RWPE1 (cell line): ENCODE results near the gene MBNL3.

Experiments used
- CTCF ChIA-PET: fragments of 350-600 bp; sonication (Branson Sonifier 250); formaldehyde crosslinking; extraction: SDS; loops from one replicate; lab custom pipeline; 2021; lab: Yijun Ruan, JAX
- POLR2A ChIA-PET: fragments of 400-600 bp; formaldehyde crosslinking; extraction: SDS; loops from one replicate; lab custom pipeline; 2020; ENCODE audit warnings: antibody characterized with exemption; ENCODE audit not compliant: low non-redundant PET; lab: Yijun Ruan, JAX
- DNase-seq: peaks from one replicate; pipeline ENCODE4 v3.0.0; 2012; ENCODE audit warnings: low spot score
- H3K27ac ChIP-seq: fragments of 450-650 bp; 2 replicates; pipeline ENCODE4 v1.5.1; 2017
- TF ChIP-seq, protein P1 (sequence below): fragments of 450-650 bp; conservative IDR thresholded peaks from 2 replicates; pipeline ENCODE4 v1.5.1; 2017; ENCODE audit warnings: low read depth, mild to moderate bottlenecking

The MBNL3 gene, protein sequence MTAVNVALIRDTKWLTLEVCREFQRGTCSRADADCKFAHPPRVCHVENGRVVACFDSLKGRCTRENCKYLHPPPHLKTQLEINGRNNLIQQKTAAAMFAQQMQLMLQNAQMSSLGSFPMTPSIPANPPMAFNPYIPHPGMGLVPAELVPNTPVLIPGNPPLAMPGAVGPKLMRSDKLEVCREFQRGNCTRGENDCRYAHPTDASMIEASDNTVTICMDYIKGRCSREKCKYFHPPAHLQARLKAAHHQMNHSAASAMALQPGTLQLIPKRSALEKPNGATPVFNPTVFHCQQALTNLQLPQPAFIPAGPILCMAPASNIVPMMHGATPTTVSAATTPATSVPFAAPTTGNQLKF

DNA sequence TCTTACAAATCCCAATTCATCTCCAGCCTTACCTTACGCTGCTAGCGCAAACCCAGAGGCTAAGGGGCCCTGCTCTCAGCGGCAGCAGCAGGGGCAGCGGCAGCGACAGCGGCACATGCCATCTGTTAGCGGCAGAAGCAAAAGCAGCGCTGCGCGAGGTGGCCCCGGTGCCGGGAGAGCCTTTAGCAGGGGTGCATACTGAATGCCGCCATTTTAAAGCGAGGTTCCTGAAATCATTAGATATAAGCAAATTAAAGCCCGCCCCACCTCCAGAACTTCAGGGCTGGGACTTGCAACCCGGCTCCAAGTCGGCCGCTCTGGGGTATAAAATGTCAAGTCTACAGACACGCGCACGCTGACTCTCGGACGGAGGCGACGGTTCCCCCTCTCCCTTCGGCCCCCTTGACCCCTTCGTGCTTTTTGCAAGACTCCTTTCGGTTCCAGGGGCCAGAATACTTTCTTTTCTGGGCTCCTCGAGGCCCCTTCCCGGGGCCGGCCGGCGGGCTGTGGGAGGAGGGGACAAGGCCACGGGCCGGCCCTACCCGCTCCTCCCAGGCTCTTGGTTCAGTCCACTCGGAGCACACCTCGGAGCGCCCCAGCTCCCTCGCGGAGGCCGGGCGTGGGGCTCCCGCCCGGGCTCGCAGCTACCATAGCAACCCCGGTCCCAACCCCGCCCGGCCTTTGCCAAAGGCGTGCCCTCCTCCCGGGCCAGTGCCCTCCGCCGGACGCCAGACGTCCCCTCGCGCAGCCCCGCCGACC lies at the start of gene MBNL3:
TSS of gene MBNL3 (minus strand) at position 220 of the 759 bp plus-strand sequence. CDS start 49,427 bp downstream, outside the sequence.
- TF ChIP-seq, protein P1, sequence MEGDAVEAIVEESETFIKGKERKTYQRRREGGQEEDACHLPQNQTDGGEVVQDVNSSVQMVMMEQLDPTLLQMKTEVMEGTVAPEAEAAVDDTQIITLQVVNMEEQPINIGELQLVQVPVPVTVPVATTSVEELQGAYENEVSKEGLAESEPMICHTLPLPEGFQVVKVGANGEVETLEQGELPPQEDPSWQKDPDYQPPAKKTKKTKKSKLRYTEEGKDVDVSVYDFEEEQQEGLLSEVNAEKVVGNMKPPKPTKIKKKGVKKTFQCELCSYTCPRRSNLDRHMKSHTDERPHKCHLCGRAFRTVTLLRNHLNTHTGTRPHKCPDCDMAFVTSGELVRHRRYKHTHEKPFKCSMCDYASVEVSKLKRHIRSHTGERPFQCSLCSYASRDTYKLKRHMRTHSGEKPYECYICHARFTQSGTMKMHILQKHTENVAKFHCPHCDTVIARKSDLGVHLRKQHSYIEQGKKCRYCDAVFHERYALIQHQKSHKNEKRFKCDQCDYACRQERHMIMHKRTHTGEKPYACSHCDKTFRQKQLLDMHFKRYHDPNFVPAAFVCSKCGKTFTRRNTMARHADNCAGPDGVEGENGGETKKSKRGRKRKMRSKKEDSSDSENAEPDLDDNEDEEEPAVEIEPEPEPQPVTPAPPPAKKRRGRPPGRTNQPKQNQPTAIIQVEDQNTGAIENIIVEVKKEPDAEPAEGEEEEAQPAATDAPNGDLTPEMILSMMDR = no peak
- POLR2A ChIA-PET = interaction anchor here (0.5 kb wide), 1 partner anchor 40 kb away, joined by 11 read pairs; no protein-coding TSS in a partner anchor
- CTCF ChIA-PET = no interaction called here
- peak; percentile 38 for DNase-seq
- H3K27ac ChIP-seq = peak within 1 kb of the TSS; percentile 89

DNA sequence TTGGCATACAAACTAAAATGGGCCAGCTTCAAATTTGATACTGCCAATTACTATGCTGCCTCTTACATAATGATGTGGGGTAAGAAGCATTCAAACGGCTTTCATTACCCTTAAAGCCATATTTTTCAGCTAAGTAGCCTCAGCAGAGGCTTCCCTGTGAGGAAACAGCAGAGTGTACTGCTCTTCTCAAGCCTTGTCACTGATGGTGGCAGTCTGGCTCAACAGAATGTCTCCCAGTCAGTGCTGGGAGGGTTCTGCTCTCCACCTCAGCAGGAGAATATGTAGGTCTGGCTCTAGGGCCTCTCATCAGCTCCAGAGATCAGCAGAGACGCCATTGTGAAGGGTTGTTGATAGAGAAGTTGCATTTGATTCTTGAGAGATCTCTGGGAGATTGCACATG lies 44.6 kb upstream of the MBNL3 start:
- POLR2A ChIA-PET = no interaction called here
- no peak for DNase-seq
- CTCF ChIA-PET = no interaction called here
- TF ChIP-seq, protein P1 = no peak
- H3K27ac ChIP-seq = no peak overlapping the region

DNA sequence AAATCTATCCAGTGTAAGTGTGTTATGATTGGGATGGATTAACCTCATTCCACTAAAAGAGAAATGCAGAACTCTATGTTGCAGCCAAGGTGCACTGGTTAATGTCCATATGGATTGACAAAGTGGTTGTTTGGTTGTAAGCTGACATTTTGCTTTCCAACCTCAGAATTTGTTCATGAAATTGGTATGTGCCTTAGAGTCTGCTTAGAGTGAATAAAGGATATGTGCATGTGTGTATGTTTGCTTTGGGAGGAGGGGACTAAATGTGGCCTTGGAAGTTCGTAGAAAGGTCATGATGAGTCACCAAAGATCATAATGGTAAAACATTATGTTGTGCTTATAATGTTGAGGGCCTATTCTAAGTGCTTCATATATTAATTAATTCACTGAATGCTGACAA lies 44.1 kb upstream of the MBNL3 start:
- TF ChIP-seq, protein P1 = no peak
- no peak for DNase-seq
- CTCF ChIA-PET = no interaction called here
- no peak overlapping the region for H3K27ac ChIP-seq
- POLR2A ChIA-PET = no interaction called here

DNA sequence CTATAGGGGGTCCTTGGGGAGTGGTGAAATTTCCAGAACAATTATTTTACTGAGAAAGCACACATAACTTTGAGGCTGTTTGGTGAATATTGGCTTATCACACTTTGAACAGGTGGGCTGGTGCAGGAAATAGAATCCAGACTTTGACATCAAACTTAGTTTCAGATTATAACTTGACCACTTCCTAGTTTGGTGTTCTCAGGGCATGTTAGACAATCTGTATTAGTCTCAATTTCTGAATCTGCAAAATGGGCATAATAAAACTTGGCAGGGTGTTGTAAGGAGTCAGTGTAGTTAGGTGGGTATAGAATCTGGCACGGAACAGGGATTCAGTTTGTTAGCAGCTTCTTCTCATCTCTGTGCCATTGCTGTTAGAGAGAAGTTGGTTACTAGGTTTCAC lies 43.3 kb upstream of the MBNL3 start:
- ChIA-PET POLR2A (no interaction called here), CTCF (interaction anchor here (0.6 kb wide), 1 partner anchor 266 kb away, joined by 4 read pairs; no protein-coding TSS in a partner anchor)
- no peak overlapping the region for H3K27ac ChIP-seq
- TF ChIP-seq, protein P1 = no peak
- no peak for DNase-seq

DNA sequence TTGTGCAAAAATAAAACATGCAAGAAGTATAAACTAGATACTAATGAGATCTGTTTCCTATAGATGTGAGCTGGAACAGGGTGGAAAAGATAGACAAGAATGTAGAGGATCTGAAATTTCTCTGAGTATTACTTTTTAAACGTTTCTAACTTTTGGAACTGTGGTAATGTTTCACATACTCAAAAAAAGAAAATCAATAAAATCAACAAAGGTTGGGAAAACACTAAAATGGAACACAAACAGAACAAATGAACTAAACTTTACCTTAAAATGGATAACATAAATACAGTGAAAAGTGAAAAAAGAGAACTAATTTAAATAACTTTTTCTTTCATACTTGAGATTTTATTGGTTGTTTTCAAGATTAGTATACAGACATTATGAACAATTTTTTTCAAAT lies 32.0 kb upstream of the MBNL3 start:
- TF ChIP-seq, protein P1 = no peak
- no peak for DNase-seq
- CTCF ChIA-PET = no interaction called here
- H3K27ac ChIP-seq = no peak overlapping the region
- POLR2A ChIA-PET = no interaction called here

DNA sequence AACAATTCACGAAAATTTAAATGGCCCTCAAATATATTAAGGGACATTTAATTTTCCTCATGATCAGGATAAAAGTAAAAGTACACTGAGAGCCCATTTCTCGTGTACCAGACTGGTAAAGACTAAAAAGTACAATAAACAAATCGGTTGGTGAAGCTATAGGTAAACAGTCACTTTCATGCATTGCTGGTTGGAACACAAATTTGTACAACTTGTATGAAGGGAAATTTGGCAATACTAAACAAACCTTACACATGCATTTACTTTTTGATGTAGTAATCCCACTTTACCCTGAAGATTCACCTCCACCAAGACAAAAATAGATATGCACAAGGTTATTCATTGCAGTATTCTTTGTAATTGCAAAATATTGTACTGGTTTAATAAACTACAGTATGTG lies 31.4 kb upstream of the MBNL3 start:
- ChIA-PET CTCF (no interaction called here), POLR2A (no interaction called here)
- no peak overlapping the region for H3K27ac ChIP-seq
- TF ChIP-seq, protein P1 = no peak
- no peak for DNase-seq
